PC-9 (cell line): ENCODE results near the gene BUB1. TPM values are rescaled to one million over a fixed set of nuclear protein-coding genes. Genes with fewer than 3 reads are reported as not detected.

ENCODE experiments used
- BruUV-seq: library from RNA; stranded (reverse); fragments of 400-500 nt; replicated peaks from 2 replicates; lab custom pipeline; 2021; lab: Mats Ljungman, UMichigan
- CTCF ChIA-PET: fragments of 300-600 bp; sonication (Branson Sonifier 250); formaldehyde crosslinking; loops from one replicate; lab custom pipeline; 2022; ENCODE audit warnings: antibody characterized with exemption; lab: Charles Lee
- POLR2A ChIA-PET: fragments of 300-600 bp; sonication (Branson Sonifier 250); formaldehyde crosslinking; loops from one replicate; lab custom pipeline; 2022; ENCODE audit warnings: antibody characterized with exemption; ENCODE audit not compliant: unreplicated experiment; lab: Charles Lee
- DNase-seq, 2 experiments: peaks; one replicate each; pipeline versions ENCODE4 v3.0.0 to v3.0.0-alpha.2; 2015 to 2022; ENCODE audit warnings: mixed read lengths in 1 of 2
- H2AFZ ChIP-seq: fragments of 200-600 bp; sonication (generic); 2 replicates; pipeline ENCODE4 v1.8.1; 2017; ENCODE audit warnings: antibody characterized with exemption
- H3F3A ChIP-seq: fragments of 200-600 bp; sonication (generic); 2 replicates; pipeline ENCODE4 v1.8.1; 2017; ENCODE audit warnings: antibody characterized with exemption, mild to moderate bottlenecking, low read depth; ENCODE audit not compliant: insufficient read depth
- H3K27ac ChIP-seq: fragments of 200-600 bp; sonication (generic); 2 replicates; pipeline ENCODE4 v1.6.1; 2016; ENCODE audit warnings: mixed run types
- H3K27me3 ChIP-seq: fragments of 200-600 bp; sonication (generic); 2 replicates; pipeline ENCODE4 v1.6.1; 2016; ENCODE audit warnings: low read depth, mixed run types; ENCODE audit not compliant: insufficient read depth
- H3K36me3 ChIP-seq: fragments of 200-600 bp; sonication (generic); 2 replicates; pipeline ENCODE4 v1.6.1; 2016; ENCODE audit warnings: low read depth, mixed run types
- H3K4me1 ChIP-seq: fragments of 200-600 bp; sonication (generic); replicated peaks from 2 replicates; pipeline ENCODE4 v1.6.1; 2016; ENCODE audit warnings: mixed run types; ENCODE audit not compliant: insufficient read depth
- H3K4me2 ChIP-seq: fragments of 200-600 bp; sonication (generic); 2 replicates; pipeline ENCODE4 v1.6.1; 2017; ENCODE audit warnings: mixed run types
- H3K4me3 ChIP-seq: fragments of 200-600 bp; sonication (generic); 2 replicates; pipeline ENCODE4 v1.6.1; 2016; ENCODE audit warnings: mixed run types
- H3K79me2 ChIP-seq: fragments of 200-600 bp; sonication (generic); 2 replicates; pipeline ENCODE4 v1.6.1; 2017; ENCODE audit warnings: low read depth, mixed run types
- H3K9me2 ChIP-seq: fragments of 200-600 bp; sonication (generic); 2 replicates; pipeline ENCODE4 v1.8.1; 2017; ENCODE audit warnings: mild to moderate bottlenecking; ENCODE audit not compliant: insufficient read depth
- H3K9me3 ChIP-seq: fragments of 200-600 bp; sonication (generic); 2 replicates; pipeline ENCODE4 v1.8.1; 2016; ENCODE audit warnings: low read depth; ENCODE audit not compliant: insufficient read depth
- H4K20me1 ChIP-seq: fragments of 200-600 bp; sonication (generic); 2 replicates; pipeline ENCODE4 v1.8.1; 2017; ENCODE audit not compliant: insufficient read depth
- EZH2 ChIP-seq: fragments of 200-600 bp; sonication (generic); IDR thresholded peaks from 2 replicates; pipeline ENCODE4 v1.8.0; 2017; ENCODE audit warnings: antibody characterized with exemption, low read depth
- intact Hi-C: fragments of 100-400 bp; cut with micrococcal nuclease; formaldehyde crosslinking; loops from one replicate; pipeline ENCODE4 v1.10.0; 2022; ENCODE audit not compliant: unreplicated experiment
- total RNA-seq: library from RNA; stranded (reverse); gene quantifications from 2 replicates; pipeline ENCODE4 v1.2.3, GENCODE V29; 2021
- TF ChIP-seq, protein P1 (sequence below): fragments of 200-600 bp; sonication (generic); conservative IDR thresholded peaks from 2 replicates; pipeline ENCODE4 v1.6.1; 2017; ENCODE audit warnings: mixed run types, antibody characterized with exemption, mild to moderate bottlenecking, moderate library complexity

BUB1 gene
- total RNA-seq, 1 experiment from 2014 or later: 74.6 TPM

DNA sequence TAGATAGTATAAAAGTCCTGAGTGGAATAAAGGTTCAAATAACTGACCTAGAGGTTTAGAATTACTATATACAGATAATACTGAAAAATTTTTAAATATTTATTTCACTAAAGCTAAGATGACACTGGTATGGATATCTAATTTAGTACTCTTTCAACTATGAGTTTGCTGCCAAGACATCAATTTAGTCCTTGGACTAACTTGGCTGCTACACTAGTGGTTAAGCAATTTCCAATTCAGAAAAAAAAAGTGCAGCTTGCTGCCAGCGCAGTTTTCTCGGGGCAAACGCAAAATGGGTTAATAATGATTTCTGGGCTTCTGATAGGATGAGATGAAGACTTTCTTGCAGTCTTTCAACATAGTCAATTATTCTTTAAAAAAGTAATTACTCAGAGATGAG is 10.8 kb downstream of the BUB1 start:
- Histone ChIP-seq H3K36me3 (peaks cover 51% of the 10 kb centered on the region), H2AFZ (no peak overlapping the region), H3K9me2 (no peaks in the 10 kb centered on the region), H3K9me3 (no peaks in the 10 kb centered on the region), H3K4me3 (no peak overlapping the region), H3K4me1 (no peaks in the 10 kb centered on the region), H3F3A (peaks cover 13% of the 10 kb centered on the region; the same call in 1 of the 2 replicates), H3K27ac (no peak overlapping the region), H3K4me2 (no peak overlapping the region), H3K27me3 (no peaks in the 10 kb centered on the region), H3K79me2 (no peaks in the 10 kb centered on the region), H4K20me1 (no peaks in the 10 kb centered on the region)
- POLR2A ChIA-PET: no interaction called here
- TF ChIP-seq, protein P1, sequence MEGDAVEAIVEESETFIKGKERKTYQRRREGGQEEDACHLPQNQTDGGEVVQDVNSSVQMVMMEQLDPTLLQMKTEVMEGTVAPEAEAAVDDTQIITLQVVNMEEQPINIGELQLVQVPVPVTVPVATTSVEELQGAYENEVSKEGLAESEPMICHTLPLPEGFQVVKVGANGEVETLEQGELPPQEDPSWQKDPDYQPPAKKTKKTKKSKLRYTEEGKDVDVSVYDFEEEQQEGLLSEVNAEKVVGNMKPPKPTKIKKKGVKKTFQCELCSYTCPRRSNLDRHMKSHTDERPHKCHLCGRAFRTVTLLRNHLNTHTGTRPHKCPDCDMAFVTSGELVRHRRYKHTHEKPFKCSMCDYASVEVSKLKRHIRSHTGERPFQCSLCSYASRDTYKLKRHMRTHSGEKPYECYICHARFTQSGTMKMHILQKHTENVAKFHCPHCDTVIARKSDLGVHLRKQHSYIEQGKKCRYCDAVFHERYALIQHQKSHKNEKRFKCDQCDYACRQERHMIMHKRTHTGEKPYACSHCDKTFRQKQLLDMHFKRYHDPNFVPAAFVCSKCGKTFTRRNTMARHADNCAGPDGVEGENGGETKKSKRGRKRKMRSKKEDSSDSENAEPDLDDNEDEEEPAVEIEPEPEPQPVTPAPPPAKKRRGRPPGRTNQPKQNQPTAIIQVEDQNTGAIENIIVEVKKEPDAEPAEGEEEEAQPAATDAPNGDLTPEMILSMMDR: no peak
- no peak for TF ChIP-seq EZH2
- no peak for DNase-seq
- CTCF ChIA-PET: no interaction called here
- BruUV-seq: no TSS peak
- intact Hi-C loops: no loop called here

GRCh38 chr2:110664135-110664534 is 13.7 kb downstream of the BUB1 start:
- H3K36me3 ChIP-seq: peaks cover 60% of the 10 kb centered on the region; the same call in 1 of the 2 replicates
- CTCF ChIA-PET: no interaction called here

GRCh38 chr2:110662560-110662959 is 15.3 kb downstream of the BUB1 start:
- no TSS peak for BruUV-seq
- Histone ChIP-seq H3K4me1 (no peaks in the 10 kb centered on the region), H4K20me1 (no peaks in the 10 kb centered on the region), H3K4me3 (no peak overlapping the region), H3K9me3 (no peaks in the 10 kb centered on the region), H3K36me3 (peaks cover 56% of the 10 kb centered on the region; the same call in 1 of the 2 replicates), H3K4me2 (no peak overlapping the region), H3K27ac (no peak overlapping the region), H3K79me2 (no peaks in the 10 kb centered on the region), H3K27me3 (no peaks in the 10 kb centered on the region), H3F3A (peaks cover 9% of the 10 kb centered on the region; the same call in 1 of the 2 replicates), H3K9me2 (no peaks in the 10 kb centered on the region), H2AFZ (no peak overlapping the region)
- DNase-seq: no peak
- ChIA-PET POLR2A (no interaction called here), CTCF (no interaction called here)
- intact Hi-C loops: no loop called here
- TF ChIP-seq EZH2: no peak
- TF ChIP-seq, protein P1: no peak

More at GRCh38 chr2:110664135-110664534, 13.7 kb downstream of the BUB1 start:
- no TSS peak for BruUV-seq
- Histone ChIP-seq H3K27ac (no peak overlapping the region), H2AFZ (no peak overlapping the region), H3K9me2 (no peaks in the 10 kb centered on the region), H3K4me1 (no peaks in the 10 kb centered on the region), H3K27me3 (no peaks in the 10 kb centered on the region), H3K4me3 (no peak overlapping the region), H3K79me2 (no peaks in the 10 kb centered on the region), H3K4me2 (no peak overlapping the region), H3K9me3 (no peaks in the 10 kb centered on the region), H4K20me1 (no peaks in the 10 kb centered on the region), H3F3A (peaks cover 9% of the 10 kb centered on the region; the same call in 1 of the 2 replicates)
- TF ChIP-seq, protein P1: no peak
- TF ChIP-seq EZH2: no peak
- POLR2A ChIA-PET: no interaction called here
- intact Hi-C loops: no loop called here
- DNase-seq: no peak
